ENCODE results near the gene SOAT2.
"Not testable (repeated sequence)": the region's sequence is repeated elsewhere in the genome, so short reads cannot be mapped to it uniquely, and the experiment has no call there.

SOAT2 gene

GRCh38 chr12:53103860-53104305 lies 597 bp downstream of the SOAT2 start:
- Mint-ChIP-seq H3K4me3 (no peak overlapping the region), H3K27ac (peak overlapping the region; percentile 58), H3K4me1 (ENCODE audit: low read depth) (peaks cover 41% of the 10 kb centered on the region)

GRCh38 chr12:53105256-53105655 lies 2.0 kb downstream of the SOAT2 start:
- no peaks in the 10 kb centered on the region for H3K36me3 Mint-ChIP-seq (ENCODE audit: low read depth)
- H3K9me3 Mint-ChIP-seq = no peaks in the 10 kb centered on the region
- no peak overlapping the region for H3K4me3 Mint-ChIP-seq
- no peak overlapping the region for H3K27ac Mint-ChIP-seq
- peaks cover 35% of the 10 kb centered on the region for H3K4me1 Mint-ChIP-seq (ENCODE audit: low read depth)
- H3K27me3 Mint-ChIP-seq = no peaks in the 10 kb centered on the region

More at GRCh38 chr12:53103860-53104305, 597 bp downstream of the SOAT2 start:
- Mint-ChIP-seq H3K9me3 (no peaks in the 10 kb centered on the region), H3K27me3 (no peaks in the 10 kb centered on the region), H3K36me3 (ENCODE audit: low read depth) (no peaks in the 10 kb centered on the region)

GRCh38 chr12:53105712-53106439 lies 2.6 kb downstream of the SOAT2 start:
- Mint-ChIP-seq H3K4me3 (no peak overlapping the region), H3K9me3 (no peaks in the 10 kb centered on the region), H3K27me3 (no peaks in the 10 kb centered on the region), H3K36me3 (ENCODE audit: low read depth) (no peaks in the 10 kb centered on the region), H3K4me1 (ENCODE audit: low read depth) (peaks cover 35% of the 10 kb centered on the region), H3K27ac (no peak overlapping the region)

- peaks cover 25% of the 10 kb centered on the region for H3K4me1 Mint-ChIP-seq (ENCODE audit: low read depth)
- no peaks in the 10 kb centered on the region for H3K9me3 Mint-ChIP-seq
- no peaks in the 10 kb centered on the region for H3K36me3 Mint-ChIP-seq (ENCODE audit: low read depth)
- H3K27me3 Mint-ChIP-seq = no peaks in the 10 kb centered on the region
- H3K27ac Mint-ChIP-seq = no peak overlapping the region
- no peak overlapping the region for H3K4me3 Mint-ChIP-seq
Observed at GRCh38 chr12:53107122-53107521, 3.8 kb downstream of the SOAT2 start.

- not testable (repeated sequence) for H3K27me3 Mint-ChIP-seq; H3K4me3 Mint-ChIP-seq; H3K27ac Mint-ChIP-seq; H3K9me3 Mint-ChIP-seq; H3K4me1 Mint-ChIP-seq (ENCODE audit: low read depth); H3K36me3 Mint-ChIP-seq (ENCODE audit: low read depth)
Observed at GRCh38 chr12:53112431-53112830, 9.1 kb downstream of the SOAT2 start.

GRCh38 chr12:53113136-53113705 lies 9.9 kb downstream of the SOAT2 start:
- Mint-ChIP-seq H3K4me3 (no peak overlapping the region), H3K27ac (no peak overlapping the region), H3K4me1 (ENCODE audit: low read depth) (no peaks in the 10 kb centered on the region), H3K27me3 (no peaks in the 10 kb centered on the region), H3K36me3 (ENCODE audit: low read depth) (no peaks in the 10 kb centered on the region), H3K9me3 (no peaks in the 10 kb centered on the region)

GRCh38 chr12:53113951-53114350 lies 10.7 kb downstream of the SOAT2 start:
- no peaks in the 10 kb centered on the region for H3K36me3 Mint-ChIP-seq (ENCODE audit: low read depth)
- no peaks in the 10 kb centered on the region for H3K4me1 Mint-ChIP-seq (ENCODE audit: low read depth)
- H3K9me3 Mint-ChIP-seq = no peaks in the 10 kb centered on the region
- H3K27me3 Mint-ChIP-seq = no peaks in the 10 kb centered on the region
- no peak overlapping the region for H3K4me3 Mint-ChIP-seq
- no peak overlapping the region for H3K27ac Mint-ChIP-seq

- Mint-ChIP-seq H3K27ac (no peak overlapping the region), H3K4me3 (no peak overlapping the region), H3K27me3 (no peaks in the 10 kb centered on the region), H3K4me1 (ENCODE audit: low read depth) (no peaks in the 10 kb centered on the region), H3K9me3 (no peaks in the 10 kb centered on the region), H3K36me3 (ENCODE audit: low read depth) (no peaks in the 10 kb centered on the region)
Observed at GRCh38 chr12:53115112-53115890, 12.0 kb downstream of the SOAT2 start.

GRCh38 chr12:53115891-53116648 lies 12.8 kb downstream of the SOAT2 start:
- no peaks in the 10 kb centered on the region for H3K4me1 Mint-ChIP-seq (ENCODE audit: low read depth)

GRCh38 chr12:53118751-53119300 lies 15.5 kb downstream of the SOAT2 start:
- H3K27me3 Mint-ChIP-seq = no peaks in the 10 kb centered on the region
- no peak overlapping the region for H3K27ac Mint-ChIP-seq
- no peak overlapping the region for H3K4me3 Mint-ChIP-seq
- H3K4me1 Mint-ChIP-seq (ENCODE audit: low read depth) = no peaks in the 10 kb centered on the region
- H3K36me3 Mint-ChIP-seq (ENCODE audit: low read depth) = no peaks in the 10 kb centered on the region
- H3K9me3 Mint-ChIP-seq = no peaks in the 10 kb centered on the region

More at GRCh38 chr12:53115891-53116648, 12.8 kb downstream of the SOAT2 start:
- Mint-ChIP-seq H3K4me3 (no peak overlapping the region), H3K27me3 (no peaks in the 10 kb centered on the region), H3K36me3 (ENCODE audit: low read depth) (no peaks in the 10 kb centered on the region), H3K27ac (no peak overlapping the region), H3K9me3 (no peaks in the 10 kb centered on the region)

- H3K27ac Mint-ChIP-seq = no peak overlapping the region
- no peaks in the 10 kb centered on the region for H3K27me3 Mint-ChIP-seq
- no peaks in the 10 kb centered on the region for H3K36me3 Mint-ChIP-seq (ENCODE audit: low read depth)
- no peaks in the 10 kb centered on the region for H3K4me1 Mint-ChIP-seq (ENCODE audit: low read depth)
- H3K4me3 Mint-ChIP-seq = no peak overlapping the region
- no peaks in the 10 kb centered on the region for H3K9me3 Mint-ChIP-seq
Observed at GRCh38 chr12:53120685-53121525, 17.6 kb downstream of the SOAT2 start.

GRCh38 chr12:53122961-53123468 lies 19.7 kb downstream of the SOAT2 start:
- no peak overlapping the region for H3K27ac Mint-ChIP-seq
- H3K9me3 Mint-ChIP-seq = no peaks in the 10 kb centered on the region
- H3K4me3 Mint-ChIP-seq = no peak overlapping the region

GRCh38 chr12:53123578-53124351 lies 20.5 kb downstream of the SOAT2 start:
- Mint-ChIP-seq H3K36me3 (ENCODE audit: low read depth) (no peaks in the 10 kb centered on the region), H3K4me1 (ENCODE audit: low read depth) (no peaks in the 10 kb centered on the region), H3K9me3 (no peaks in the 10 kb centered on the region), H3K27ac (no peak overlapping the region), H3K27me3 (peaks cover 6% of the 10 kb centered on the region), H3K4me3 (no peak overlapping the region)

More at GRCh38 chr12:53122961-53123468, 19.7 kb downstream of the SOAT2 start:
- Mint-ChIP-seq H3K4me1 (ENCODE audit: low read depth) (no peaks in the 10 kb centered on the region), H3K36me3 (ENCODE audit: low read depth) (no peaks in the 10 kb centered on the region), H3K27me3 (peaks cover 6% of the 10 kb centered on the region)
